ENCODE results near the gene DHCR24. TPM values are rescaled to one million over a fixed set of nuclear protein-coding genes. Genes with fewer than 3 reads are reported as not detected.
A peak's percentile ranks its signal among the peaks of the same experiment; 100 is the strongest.

The DHCR24 gene
- polyA plus RNA-seq, 2 of the 4 experiments (the other 2 are of a cell fraction): 29.9 to 33.3 TPM

DNA sequence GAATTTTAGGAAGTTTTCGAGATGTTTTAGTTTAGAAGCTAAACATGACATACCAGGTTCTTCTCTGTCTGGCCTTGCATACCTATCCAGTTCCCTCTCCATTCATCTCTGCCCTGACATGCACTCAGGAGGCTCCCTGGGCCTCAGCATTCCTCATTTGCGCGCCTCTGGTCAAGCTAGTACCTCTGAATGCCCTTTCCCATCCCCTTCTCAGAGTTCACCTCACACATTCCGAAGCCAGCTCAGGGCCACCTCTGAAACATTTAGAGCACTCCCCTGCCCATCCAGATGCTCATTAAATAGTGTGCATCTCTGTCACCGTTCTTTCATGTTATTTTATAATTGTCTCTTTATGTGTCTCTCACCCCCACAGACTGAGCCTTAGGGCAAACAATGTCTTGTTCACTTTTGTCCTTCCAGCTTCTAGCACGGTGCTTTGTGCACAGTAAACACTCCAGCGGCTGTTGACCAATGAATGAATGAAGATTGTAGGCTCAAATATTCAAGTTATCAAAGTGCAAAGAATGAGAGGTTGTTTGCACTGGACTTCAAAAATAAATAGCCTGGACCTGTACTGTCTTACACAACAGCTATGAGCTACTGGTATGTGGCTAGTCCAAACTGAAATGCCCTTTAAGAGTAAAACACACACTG, 1.2 kb upstream of the DHCR24 start:
- H3K4me2 ChIP-seq: peak overlapping the region; percentile 82
- H3K4me1 ChIP-seq: peaks cover 43% of the 10 kb centered on the region
- 49% methylated on average over 7 of the region's 7 CpGs for WGBS (ENCODE audit: missing lambda C conversion rate)
- DNase-seq (ENCODE audit: low read depth in 1 of 2, low spot score in 1 of 2): no peak
- H3K27ac ChIP-seq: peak overlapping the region; percentile 80 to 95; a peak in 5 of 6 replicates
- no peak for ATAC-seq
- no peak for FAIRE-seq
- CTCF ChIA-PET: interaction anchor here (1.0 to 1.8 kb wide), 2 partner anchors 8 to 134 kb away, joined by 3 to 4 read pairs; no protein-coding TSS in a partner anchor
- TF ChIP-seq MAFK (IDR thresholded peaks at IDR 0.05; ENCODE audit: partially characterized antibody): no peak
- TF ChIP-seq KDM5A (IDR thresholded peaks at IDR 0.05): no peak
- TF ChIP-seq HOXB13 (CRISPR knock-in tag; IDR thresholded peaks at IDR 0.05; ENCODE audit: low read depth): no peak
- TF ChIP-seq JUN (IDR thresholded peaks at IDR 0.05): no peak
- no peak for TF ChIP-seq SMC3 (IDR thresholded peaks at IDR 0.05)
- TF ChIP-seq EHMT2 (IDR thresholded peaks at IDR 0.05; ENCODE audit: low read depth): no peak
- TF ChIP-seq CHD4 (IDR thresholded peaks at IDR 0.05; ENCODE audit: borderline replicate concordance): no peak
- TF ChIP-seq, protein P1, sequence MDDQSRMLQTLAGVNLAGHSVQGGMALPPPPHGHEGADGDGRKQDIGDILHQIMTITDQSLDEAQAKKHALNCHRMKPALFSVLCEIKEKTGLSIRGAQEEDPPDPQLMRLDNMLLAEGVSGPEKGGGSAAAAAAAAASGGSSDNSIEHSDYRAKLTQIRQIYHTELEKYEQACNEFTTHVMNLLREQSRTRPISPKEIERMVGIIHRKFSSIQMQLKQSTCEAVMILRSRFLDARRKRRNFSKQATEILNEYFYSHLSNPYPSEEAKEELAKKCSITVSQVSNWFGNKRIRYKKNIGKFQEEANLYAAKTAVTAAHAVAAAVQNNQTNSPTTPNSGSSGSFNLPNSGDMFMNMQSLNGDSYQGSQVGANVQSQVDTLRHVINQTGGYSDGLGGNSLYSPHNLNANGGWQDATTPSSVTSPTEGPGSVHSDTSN (IDR thresholded peaks at IDR 0.05): no peak
- no peak for TF ChIP-seq MYC (IDR thresholded peaks at IDR 0.05; ENCODE audit: borderline replicate concordance, low read length)
- TF ChIP-seq RNF2 (IDR thresholded peaks at IDR 0.05; ENCODE audit: borderline replicate concordance, low read depth): no peak
- TF ChIP-seq ZC3H11A (IDR thresholded peaks at IDR 0.05): no peak
- no peak for TF ChIP-seq FOSB (CRISPR knock-in tag; IDR thresholded peaks at IDR 0.05)
- no peak for TF ChIP-seq HEYL (CRISPR knock-in tag; IDR thresholded peaks at IDR 0.05)
- no peaks in the 10 kb centered on the region for H3K9me3 ChIP-seq
- POLR2A ChIA-PET: no interaction called here
- H3K4me3 ChIP-seq: peak overlapping the region; percentile 77

DNA sequence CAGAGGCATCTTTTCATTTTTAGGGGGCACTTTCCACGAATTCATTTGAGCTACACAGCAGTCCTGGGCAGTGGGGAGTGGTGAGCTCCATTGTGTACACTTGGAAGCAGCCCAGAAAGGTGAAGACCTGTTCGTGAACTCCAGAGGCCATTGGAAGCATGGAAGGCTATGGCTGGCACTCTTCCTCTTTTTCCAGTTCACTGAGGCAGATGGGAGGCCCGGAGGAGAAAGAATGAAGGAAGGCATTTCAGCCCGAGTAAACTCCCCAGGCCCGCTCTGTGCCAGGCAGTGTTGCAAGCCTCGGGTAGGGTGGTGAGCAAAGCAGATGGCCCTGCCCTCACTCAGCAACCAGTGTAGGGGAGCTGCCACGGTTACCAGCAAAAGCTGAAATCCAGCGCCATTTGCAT, 673 bp upstream of the DHCR24 start:
- Histone ChIP-seq H3K9me3 (no peaks in the 10 kb centered on the region), H3K27ac (peak overlapping the region; percentile 80 to 95), H3K4me3 (peak overlapping the region; percentile 77), H3K4me1 (peaks cover 48% of the 10 kb centered on the region), H3K4me2 (peak overlapping the region; percentile 82)
- 26% methylated on average over 8 of the region's 8 CpGs for WGBS (ENCODE audit: missing lambda C conversion rate)
- FAIRE-seq: no peak
- TF ChIP-seq, protein P2, sequence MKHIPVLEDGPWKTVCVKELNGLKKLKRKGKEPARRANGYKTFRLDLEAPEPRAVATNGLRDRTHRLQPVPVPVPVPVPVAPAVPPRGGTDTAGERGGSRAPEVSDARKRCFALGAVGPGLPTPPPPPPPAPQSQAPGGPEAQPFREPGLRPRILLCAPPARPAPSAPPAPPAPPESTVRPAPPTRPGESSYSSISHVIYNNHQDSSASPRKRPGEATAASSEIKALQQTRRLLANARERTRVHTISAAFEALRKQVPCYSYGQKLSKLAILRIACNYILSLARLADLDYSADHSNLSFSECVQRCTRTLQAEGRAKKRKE (CRISPR knock-in tag; IDR thresholded peaks at IDR 0.05; ENCODE audit: low read depth): no peak
- no peak for TF ChIP-seq RARB (CRISPR knock-in tag; IDR thresholded peaks at IDR 0.05)
- TF ChIP-seq RFX5 (IDR thresholded peaks at IDR 0.05): no peak
- TF ChIP-seq, protein P3, sequence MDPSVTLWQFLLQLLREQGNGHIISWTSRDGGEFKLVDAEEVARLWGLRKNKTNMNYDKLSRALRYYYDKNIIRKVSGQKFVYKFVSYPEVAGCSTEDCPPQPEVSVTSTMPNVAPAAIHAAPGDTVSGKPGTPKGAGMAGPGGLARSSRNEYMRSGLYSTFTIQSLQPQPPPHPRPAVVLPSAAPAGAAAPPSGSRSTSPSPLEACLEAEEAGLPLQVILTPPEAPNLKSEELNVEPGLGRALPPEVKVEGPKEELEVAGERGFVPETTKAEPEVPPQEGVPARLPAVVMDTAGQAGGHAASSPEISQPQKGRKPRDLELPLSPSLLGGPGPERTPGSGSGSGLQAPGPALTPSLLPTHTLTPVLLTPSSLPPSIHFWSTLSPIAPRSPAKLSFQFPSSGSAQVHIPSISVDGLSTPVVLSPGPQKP (IDR thresholded peaks at IDR 0.05; ENCODE audit: low read depth, low read length): no peak
- no peak for TF ChIP-seq FOXS1 (CRISPR knock-in tag; IDR thresholded peaks at IDR 0.05)
- no peak for TF ChIP-seq EHMT2 (IDR thresholded peaks at IDR 0.05; ENCODE audit: low read depth)
- TF ChIP-seq ESRRA (IDR thresholded peaks at IDR 0.05; ENCODE audit: borderline replicate concordance, low read length): no peak
- TF ChIP-seq HDAC2 (IDR thresholded peaks at IDR 0.05): no peak
- no peak for TF ChIP-seq EHF (CRISPR knock-in tag; IDR thresholded peaks at IDR 0.05)
- TF ChIP-seq SREBF2 (IDR thresholded peaks at IDR 0.05): no peak
- no peak for TF ChIP-seq KDM5A (IDR thresholded peaks at IDR 0.05)
- TF ChIP-seq, protein P4, sequence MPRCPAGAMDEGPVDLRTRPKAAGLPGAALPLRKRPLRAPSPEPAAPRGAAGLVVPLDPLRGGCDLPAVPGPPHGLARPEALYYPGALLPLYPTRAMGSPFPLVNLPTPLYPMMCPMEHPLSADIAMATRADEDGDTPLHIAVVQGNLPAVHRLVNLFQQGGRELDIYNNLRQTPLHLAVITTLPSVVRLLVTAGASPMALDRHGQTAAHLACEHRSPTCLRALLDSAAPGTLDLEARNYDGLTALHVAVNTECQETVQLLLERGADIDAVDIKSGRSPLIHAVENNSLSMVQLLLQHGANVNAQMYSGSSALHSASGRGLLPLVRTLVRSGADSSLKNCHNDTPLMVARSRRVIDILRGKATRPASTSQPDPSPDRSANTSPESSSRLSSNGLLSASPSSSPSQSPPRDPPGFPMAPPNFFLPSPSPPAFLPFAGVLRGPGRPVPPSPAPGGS (IDR thresholded peaks at IDR 0.05): no peak
- TF ChIP-seq FOSB (CRISPR knock-in tag; IDR thresholded peaks at IDR 0.05): no peak
- no peak for TF ChIP-seq RAD21 (conservative IDR thresholded peaks at IDR 0.05 in 1 of 2, IDR thresholded peaks at IDR 0.05 in 1 of 2)
- POLR2A ChIA-PET: no interaction called here
- peak; percentile 12 to 44; a peak in 5 of 6 replicates for ATAC-seq
- DNase-seq (ENCODE audit: low read depth in 1 of 2, low spot score in 1 of 2): no peak
- CTCF ChIA-PET: interaction anchor here (1.8 kb wide), 1 partner anchor 8 kb away, joined by 4 read pairs; no protein-coding TSS in a partner anchor

Measured in A549 (cell line).